CD4-positive, CD25-positive, alpha-beta regulatory T cell (primary cell): ENCODE results near the gene CADM2. TPM values are rescaled to one million over a fixed set of nuclear protein-coding genes. Genes with fewer than 3 reads are reported as not detected.

ENCODE experiments used
- ATAC-seq, 2 donors: fragments of 150-1000 bp; cut with Tn5 transposase; one replicate each; pipeline ENCODE4 v1.10.0; 2021; ENCODE audit warnings: low read depth in 2 of 2, moderate number of reproducible peaks in 2 of 2, moderate library complexity in 1 of 2
- DNase-seq, 3 donors: peaks; one replicate each; pipeline versions ENCODE4 v3.0.0 to v3.0.0-alpha.2; 2012 to 2022; ENCODE audit warnings: mixed read lengths in 1 of 3
- H3K27ac ChIP-seq: one replicate; pipeline ENCODE4 v1.7.0; 2013; ENCODE audit warnings: mild to moderate bottlenecking, low read length; ENCODE audit not compliant: insufficient read depth, poor library complexity, severe bottlenecking
- H3K27me3 ChIP-seq: one replicate; pipeline ENCODE4 v1.7.0; 2013; ENCODE audit warnings: low read length; ENCODE audit not compliant: control insufficient read depth, insufficient read depth
- H3K36me3 ChIP-seq: one replicate; pipeline ENCODE4 v1.7.0; 2013; ENCODE audit warnings: mild to moderate bottlenecking, low read length, moderate library complexity; ENCODE audit not compliant: control insufficient read depth, insufficient read depth
- H3K4me1 ChIP-seq: 2 replicates; pipeline ENCODE4 v1.7.0; 2013; ENCODE audit warnings: mild to moderate bottlenecking, low read length; ENCODE audit not compliant: insufficient read depth, control insufficient read depth, poor library complexity, severe bottlenecking
- H3K4me3 ChIP-seq: one replicate; pipeline ENCODE4 v1.7.0; 2013; ENCODE audit warnings: low read depth, mild to moderate bottlenecking, low read length, moderate library complexity
- H3K9me3 ChIP-seq, 2 experiments: 1 replicate in 1 of 2; 2 replicates in 1 of 2; pipeline ENCODE4 v1.7.0; 2013; ENCODE audit warnings: low read length in 2 of 2, mild to moderate bottlenecking in 1 of 2, moderate library complexity in 1 of 2; ENCODE audit not compliant: control insufficient read depth in 2 of 2
- H3K27ac Mint-ChIP-seq, 3 donors: one replicate each; pipeline ENCODE4 v1.8.0; 2020 to 2022; ENCODE audit warnings: mild to moderate bottlenecking in 3 of 3, mixed read lengths in 3 of 3, moderate library complexity in 2 of 3
- H3K27me3 Mint-ChIP-seq: one replicate; pipeline ENCODE4 v1.8.0; 2022; ENCODE audit warnings: mild to moderate bottlenecking, mixed read lengths
- H3K36me3 Mint-ChIP-seq: one replicate; pipeline ENCODE4 v1.8.0; 2020; ENCODE audit warnings: mixed read lengths
- H3K4me1 Mint-ChIP-seq, 4 donors: one replicate each; pipeline ENCODE4 v1.8.0; 2020 to 2022; ENCODE audit warnings: mixed read lengths in 4 of 4, mild to moderate bottlenecking in 1 of 4
- H3K4me3 Mint-ChIP-seq, 4 donors: one replicate each; pipeline ENCODE4 v1.8.0; 2020 to 2022; ENCODE audit warnings: mild to moderate bottlenecking in 4 of 4, mixed read lengths in 4 of 4, moderate library complexity in 3 of 4
- H3K9me3 Mint-ChIP-seq, 7 donors: one replicate each; pipeline ENCODE4 v1.8.0; 2020 to 2022; ENCODE audit warnings: mixed read lengths in 7 of 7, mild to moderate bottlenecking in 3 of 7, moderate library complexity in 2 of 7
- polyA plus RNA-seq, 4 donors: library from polyadenylated mRNA; unstranded; fragments of 300-500 nt; fragmentation: Illumina TruSeq; gene quantifications; one replicate each; pipeline ENCODE4 v1.2.3, GENCODE V29; 2021
- total RNA-seq: library from RNA; stranded (reverse); gene quantifications from one replicate; pipeline ENCODE4 v1.2.3, GENCODE V29; 2022

Gene CADM2
- total and polyA plus RNA-seq, 5 donors from 2014 or later: not detected

DNA sequence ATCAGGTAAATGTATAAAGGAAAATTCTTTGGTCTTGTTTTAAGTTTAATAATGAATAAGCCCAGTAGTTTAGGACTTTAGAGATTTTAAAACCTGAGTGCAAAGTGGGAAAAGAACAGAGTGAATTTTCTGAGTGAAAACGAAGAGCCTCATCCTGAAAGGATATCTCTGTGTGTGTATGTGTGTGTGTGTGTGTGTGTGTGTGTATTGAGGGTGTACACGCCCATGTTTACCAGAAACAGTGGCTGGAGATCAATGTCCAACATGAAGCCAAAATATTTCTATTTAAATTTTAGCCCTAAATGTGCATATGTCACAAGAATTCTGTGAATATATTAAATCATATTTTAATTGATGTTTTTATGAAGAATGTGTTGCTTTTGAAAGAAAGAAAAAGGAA is 549.9 kb downstream of the CADM2 start:
- no peak overlapping the region for H3K4me3 ChIP-seq
- H3K4me1 ChIP-seq: no peaks in the 10 kb centered on the region
- no peak for DNase-seq
- Mint-ChIP-seq H3K27ac (no peak overlapping the region), H3K27me3 (no peaks in the 10 kb centered on the region), H3K4me1 (no peaks in the 10 kb centered on the region), H3K4me3 (no peak overlapping the region), H3K36me3 (no peaks in the 10 kb centered on the region), H3K9me3 (peaks cover 0 to 14% (median 5%) of the 10 kb centered on the region in 7 donors)
- no peaks in the 10 kb centered on the region for H3K36me3 ChIP-seq
- no peaks in the 10 kb centered on the region for H3K9me3 ChIP-seq
- no peaks in the 10 kb centered on the region for H3K27me3 ChIP-seq
- no peak for ATAC-seq
- no peak overlapping the region for H3K27ac ChIP-seq

DNA sequence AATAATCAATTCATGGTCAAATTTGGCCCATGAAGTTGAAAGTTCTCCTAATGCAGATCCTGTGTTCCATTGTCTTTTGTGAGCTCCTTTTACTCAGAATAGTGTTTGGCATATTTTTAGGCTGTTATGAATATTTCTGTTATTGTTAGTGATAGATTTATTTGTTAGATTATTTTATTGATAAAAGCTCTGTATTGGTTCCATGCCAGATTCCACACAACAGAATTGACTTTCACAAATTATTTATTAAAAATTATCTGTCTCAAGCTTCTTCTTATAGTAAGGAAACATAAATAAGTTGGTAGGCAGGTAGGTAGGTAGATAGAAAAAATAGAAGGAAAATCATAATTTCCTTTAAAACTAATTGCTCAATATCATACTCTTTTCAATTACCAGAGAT is 557.4 kb downstream of the CADM2 start:
- Mint-ChIP-seq H3K27ac (no peak overlapping the region), H3K4me1 (no peaks in the 10 kb centered on the region), H3K4me3 (no peak overlapping the region), H3K36me3 (no peaks in the 10 kb centered on the region), H3K9me3 (peaks cover 0 to 9% (median 1%) of the 10 kb centered on the region in 7 donors), H3K27me3 (no peaks in the 10 kb centered on the region)
- no peak overlapping the region for H3K4me3 ChIP-seq
- H3K4me1 ChIP-seq: no peaks in the 10 kb centered on the region
- no peaks in the 10 kb centered on the region for H3K27me3 ChIP-seq
- peaks cover 0 to 1% of the 10 kb centered on the region in 2 experiments for H3K9me3 ChIP-seq
- ATAC-seq (no peak), DNase-seq (no peak)
- no peaks in the 10 kb centered on the region for H3K36me3 ChIP-seq
- H3K27ac ChIP-seq: no peak overlapping the region

DNA sequence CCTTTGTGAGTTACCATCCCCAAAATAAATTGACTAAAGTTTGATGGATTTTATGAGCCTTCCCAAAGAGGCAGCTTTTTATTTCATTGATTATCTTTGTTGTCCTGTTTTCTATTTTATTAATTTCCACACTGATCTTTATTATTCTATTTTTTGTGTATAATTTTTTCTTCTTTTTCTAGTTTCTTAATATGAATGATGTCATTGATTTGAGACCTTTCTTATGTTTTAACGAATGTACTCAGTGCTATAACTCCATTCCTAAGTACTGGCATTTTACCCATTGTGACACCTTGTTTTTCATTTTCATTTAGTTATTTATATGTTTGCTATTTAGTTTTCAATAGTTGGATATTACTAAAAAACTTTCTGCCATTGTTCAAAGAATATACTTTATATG is 565.3 kb downstream of the CADM2 start:
- no peak overlapping the region for H3K4me3 ChIP-seq
- H3K27me3 Mint-ChIP-seq: no peaks in the 10 kb centered on the region
- H3K4me1 Mint-ChIP-seq: no peaks in the 10 kb centered on the region
- no peaks in the 10 kb centered on the region for H3K36me3 Mint-ChIP-seq
- no peaks in the 10 kb centered on the region for H3K27me3 ChIP-seq
- no peak overlapping the region for H3K27ac Mint-ChIP-seq
- H3K9me3 ChIP-seq: peaks cover 0 to 3% of the 10 kb centered on the region in 2 experiments
- H3K4me3 Mint-ChIP-seq: no peak overlapping the region
- DNase-seq: no peak
- no peaks in the 10 kb centered on the region for H3K36me3 ChIP-seq
- no peak for ATAC-seq
- H3K4me1 ChIP-seq: no peaks in the 10 kb centered on the region
- H3K9me3 Mint-ChIP-seq: peaks cover 0 to 8% (median 3%) of the 10 kb centered on the region in 7 donors
- H3K27ac ChIP-seq: no peak overlapping the region

- no peaks in the 10 kb centered on the region for H3K4me1 ChIP-seq
- no peak overlapping the region for H3K27ac Mint-ChIP-seq
- peaks cover 0 to 15% (median 4%) of the 10 kb centered on the region in 7 donors for H3K9me3 Mint-ChIP-seq
- no peaks in the 10 kb centered on the region for H3K36me3 Mint-ChIP-seq
- H3K4me3 ChIP-seq: no peak overlapping the region
- no peaks in the 10 kb centered on the region for H3K36me3 ChIP-seq
- H3K9me3 ChIP-seq: peaks cover 0 to 3% of the 10 kb centered on the region in 2 experiments
- no peaks in the 10 kb centered on the region for H3K4me1 Mint-ChIP-seq
- no peaks in the 10 kb centered on the region for H3K27me3 ChIP-seq
- H3K27ac ChIP-seq: no peak overlapping the region
- H3K27me3 Mint-ChIP-seq: no peaks in the 10 kb centered on the region
- H3K4me3 Mint-ChIP-seq: no peak overlapping the region
- ATAC-seq (no peak), DNase-seq (no peak)
Observed at GRCh38 chr3:85525264-85525663, 566.5 kb downstream of the CADM2 start.

- no peak overlapping the region for H3K4me3 ChIP-seq
- no peak overlapping the region for H3K27ac ChIP-seq
- Mint-ChIP-seq H3K27ac (no peak overlapping the region), H3K9me3 (peaks cover 0 to 12% (median 2%) of the 10 kb centered on the region in 7 donors), H3K36me3 (no peaks in the 10 kb centered on the region), H3K27me3 (no peaks in the 10 kb centered on the region), H3K4me1 (no peaks in the 10 kb centered on the region), H3K4me3 (no peak overlapping the region)
- no peaks in the 10 kb centered on the region for H3K4me1 ChIP-seq
- no peaks in the 10 kb centered on the region for H3K27me3 ChIP-seq
- no peaks in the 10 kb centered on the region for H3K36me3 ChIP-seq
- H3K9me3 ChIP-seq: peaks cover 0 to 3% of the 10 kb centered on the region in 2 experiments
- DNase-seq (no peak), ATAC-seq (no peak)
Observed at GRCh38 chr3:85533586-85533985, 574.8 kb downstream of the CADM2 start.

- ATAC-seq (no peak), DNase-seq (no peak)
- Histone ChIP-seq H3K27ac (no peak overlapping the region), H3K36me3 (no peaks in the 10 kb centered on the region), H3K9me3 (peaks cover 0 to 3% of the 10 kb centered on the region in 2 experiments), H3K4me3 (no peak overlapping the region), H3K4me1 (no peaks in the 10 kb centered on the region), H3K27me3 (no peaks in the 10 kb centered on the region)
- no peak overlapping the region for H3K4me3 Mint-ChIP-seq
- no peaks in the 10 kb centered on the region for H3K36me3 Mint-ChIP-seq
- no peak overlapping the region for H3K27ac Mint-ChIP-seq
- H3K27me3 Mint-ChIP-seq: no peaks in the 10 kb centered on the region
- H3K4me1 Mint-ChIP-seq: no peaks in the 10 kb centered on the region
- H3K9me3 Mint-ChIP-seq: peaks cover 0 to 16% (median 1%) of the 10 kb centered on the region in 7 donors
Observed at GRCh38 chr3:85535517-85535916, 576.7 kb downstream of the CADM2 start.

GRCh38 chr3:85539232-85539631 is 580.4 kb downstream of the CADM2 start:
- no peaks in the 10 kb centered on the region for H3K27me3 ChIP-seq
- H3K36me3 ChIP-seq: no peaks in the 10 kb centered on the region
- H3K27ac ChIP-seq: no peak overlapping the region
- H3K4me1 ChIP-seq: no peaks in the 10 kb centered on the region
- no peaks in the 10 kb centered on the region for H3K27me3 Mint-ChIP-seq
- H3K36me3 Mint-ChIP-seq: no peaks in the 10 kb centered on the region
- no peaks in the 10 kb centered on the region for H3K4me1 Mint-ChIP-seq
- no peak for DNase-seq
- no peak overlapping the region for H3K4me3 Mint-ChIP-seq
- H3K9me3 ChIP-seq: peaks cover 3 to 4% of the 10 kb centered on the region in 2 experiments
- no peak overlapping the region for H3K4me3 ChIP-seq
- H3K9me3 Mint-ChIP-seq: peaks cover 0 to 4% (median 2%) of the 10 kb centered on the region in 7 donors
- no peak overlapping the region for H3K27ac Mint-ChIP-seq
- ATAC-seq: no peak

GRCh38 chr3:85554153-85554552 is 595.4 kb downstream of the CADM2 start:
- DNase-seq (no peak), ATAC-seq (no peak)
- no peak overlapping the region for H3K4me3 Mint-ChIP-seq
- H3K36me3 ChIP-seq: no peaks in the 10 kb centered on the region
- H3K27me3 Mint-ChIP-seq: no peaks in the 10 kb centered on the region
- H3K27ac ChIP-seq: no peak overlapping the region
- no peaks in the 10 kb centered on the region for H3K9me3 ChIP-seq
- H3K27me3 ChIP-seq: no peaks in the 10 kb centered on the region
- H3K27ac Mint-ChIP-seq: no peak overlapping the region
- peaks cover 0 to 7% (median 2%) of the 10 kb centered on the region in 7 donors for H3K9me3 Mint-ChIP-seq
- no peaks in the 10 kb centered on the region for H3K36me3 Mint-ChIP-seq
- H3K4me1 ChIP-seq: no peaks in the 10 kb centered on the region
- no peak overlapping the region for H3K4me3 ChIP-seq
- no peaks in the 10 kb centered on the region for H3K4me1 Mint-ChIP-seq
